ENCODE measurements around the gene PSMD11. TPM values are rescaled to one million over a fixed set of nuclear protein-coding genes. Genes with fewer than 3 reads are reported as not detected.
"Not testable (repeated sequence)": the region's sequence is repeated elsewhere in the genome, so short reads cannot be mapped to it uniquely, and the experiment has no call there.

Gene PSMD11
- 130 and 152 TPM in 2 replicates for total RNA-seq

DNA sequence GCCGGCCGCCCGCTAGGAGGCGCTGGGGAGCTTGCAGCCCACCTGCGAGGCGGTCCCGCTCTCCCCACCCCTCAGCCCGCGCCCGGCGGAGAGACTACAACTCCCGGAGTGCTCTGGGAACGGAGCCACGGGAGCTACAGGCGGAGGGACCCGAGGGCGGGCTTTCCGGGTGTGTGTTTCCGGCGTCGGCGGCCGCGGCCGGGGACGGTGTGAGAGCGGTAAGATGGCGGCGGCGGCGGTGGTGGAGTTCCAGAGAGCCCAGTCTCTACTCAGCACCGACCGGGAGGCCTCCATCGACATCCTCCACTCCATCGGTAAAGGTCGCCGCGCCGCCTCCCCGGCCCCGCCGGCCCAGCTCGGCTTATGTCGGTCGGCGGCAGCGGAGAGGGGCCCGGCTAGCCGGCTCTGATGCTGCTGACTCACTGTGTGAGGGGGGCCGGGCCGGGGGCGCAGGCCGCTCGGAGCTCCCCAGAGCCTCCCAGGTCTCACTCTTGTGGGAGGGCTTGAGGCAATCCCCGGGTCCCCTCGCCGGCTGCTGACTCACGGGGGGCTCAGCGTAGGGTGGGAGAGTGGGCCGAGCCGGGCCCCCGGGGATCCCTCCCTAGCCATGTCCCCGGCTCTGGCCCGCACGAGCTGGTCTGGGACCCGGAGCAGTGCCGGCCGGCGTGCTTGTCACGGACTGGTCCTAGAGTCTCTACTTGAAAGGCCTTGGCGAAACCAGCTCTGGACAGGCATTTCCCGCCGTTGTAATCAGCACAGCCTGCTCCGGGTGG is at the start of gene PSMD11:
Gene PSMD11, plus strand, starts transcription at position 210 of the 773 bp plus-strand sequence. Its CDS starts 14 bp downstream, at position 224.
- DNase-seq: peak; percentile 98

- DNase-seq: no peak
These were observed 48.0 kb upstream of the PSMD11 start for GRCh38 chr17:32396343-32396742.

DNA sequence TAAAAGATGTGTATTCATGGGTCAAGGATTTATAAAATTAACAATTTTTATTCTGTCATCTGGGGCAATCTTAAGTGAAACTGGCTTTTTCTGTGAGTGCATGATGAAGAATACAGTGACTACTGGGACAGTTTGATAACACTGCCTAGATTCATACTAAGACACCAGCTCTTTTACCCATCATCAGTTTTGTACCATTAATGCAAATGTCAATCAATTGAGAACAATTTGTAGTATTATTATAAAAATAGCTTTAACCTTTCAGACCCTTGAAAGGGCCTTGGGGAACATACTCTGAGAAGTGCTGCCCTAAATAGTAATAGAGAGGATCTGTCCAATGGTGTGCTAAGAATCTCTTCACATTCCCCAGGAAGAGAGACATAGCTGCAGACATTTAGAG is 45.4 kb upstream of the PSMD11 start:
- DNase-seq: no peak

DNA sequence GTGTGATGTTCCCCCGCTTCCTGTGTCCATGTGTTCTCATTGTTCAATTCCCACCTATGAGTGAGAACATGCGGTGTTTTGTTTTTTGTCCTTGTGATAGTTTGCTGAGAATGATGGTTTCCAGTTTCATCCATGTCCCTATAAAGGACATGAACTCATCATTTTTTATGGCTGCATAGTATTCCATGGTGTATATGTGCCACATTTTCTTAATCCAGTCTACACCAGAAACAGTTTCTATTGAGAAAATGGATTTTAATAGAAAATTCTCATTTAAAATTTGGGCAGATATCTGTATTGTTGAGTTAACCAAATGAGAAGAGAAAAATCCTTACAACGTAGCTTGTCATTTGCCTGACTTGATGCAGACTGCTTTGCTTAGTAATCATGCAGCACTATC is 34.2 kb upstream of the PSMD11 start:
- DNase-seq: not testable (repeated sequence)

DNA sequence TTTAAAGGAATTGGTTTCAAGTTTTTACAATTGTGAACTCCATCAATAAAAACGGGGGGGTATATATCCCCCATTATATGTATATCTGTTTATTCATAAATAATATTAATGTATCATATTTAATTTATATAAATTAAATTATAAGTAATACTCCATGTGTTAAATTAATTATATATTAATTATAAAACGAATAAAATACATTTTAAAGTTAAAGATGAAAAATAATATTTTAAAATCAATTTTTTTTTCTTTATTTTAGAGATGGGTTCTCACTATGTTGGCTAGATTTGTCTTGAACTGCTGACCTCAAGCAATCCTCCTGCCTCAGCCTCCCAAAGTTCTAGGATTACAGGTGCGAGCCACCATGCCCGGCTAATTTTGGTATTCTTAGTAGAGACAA is 17.4 kb upstream of the PSMD11 start:
- DNase-seq: no peak

DNA sequence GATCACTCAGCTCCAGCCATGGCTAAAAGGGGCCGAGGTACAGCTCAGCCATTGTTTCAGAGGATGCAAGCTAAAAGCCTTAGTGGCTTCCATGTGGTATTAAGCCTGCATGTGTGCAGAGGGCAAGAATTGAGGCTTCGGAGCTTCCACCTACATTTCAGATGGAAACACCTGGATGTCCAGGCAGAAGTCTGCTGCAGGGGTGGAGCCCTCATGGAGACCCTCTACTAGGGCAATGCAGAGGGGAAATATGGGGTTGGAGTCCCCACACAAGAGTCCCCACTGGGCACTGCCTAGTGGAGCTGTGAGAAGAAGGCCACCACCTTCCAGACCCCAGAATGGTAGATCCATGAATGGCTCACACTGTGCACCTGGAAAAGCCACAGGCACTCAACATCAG is 14.7 kb upstream of the PSMD11 start:
- no peak for DNase-seq

GRCh38 chr17:32440722-32441121 is 3.6 kb upstream of the PSMD11 start:
- no peak for DNase-seq

- DNase-seq: no peak
These were observed 2.4 kb upstream of the PSMD11 start for GRCh38 chr17:32441886-32442285.

DNA sequence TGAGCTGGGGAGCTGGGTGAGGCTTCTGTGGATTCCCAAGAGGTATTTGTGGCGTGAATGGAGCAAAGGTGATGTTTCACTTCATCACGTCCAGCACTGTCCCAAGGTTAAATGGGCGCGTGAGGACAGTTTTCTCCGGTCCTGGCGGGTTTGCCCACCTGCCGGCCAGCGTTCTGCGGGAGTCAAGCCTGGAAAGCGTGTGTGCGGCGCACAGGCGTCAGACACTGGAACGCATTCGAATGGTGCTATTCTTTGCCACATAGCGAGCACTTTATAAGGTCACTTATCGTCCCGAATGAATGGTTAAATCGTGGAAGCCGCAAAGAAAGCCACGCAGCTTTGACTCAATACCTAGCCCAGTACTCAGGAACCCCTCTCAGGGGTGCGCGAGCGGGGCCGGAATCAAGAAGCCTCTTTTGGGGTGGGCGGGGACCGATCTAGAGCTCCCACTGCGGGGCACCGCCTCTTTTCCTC is 446 bp upstream of the PSMD11 start:
- DNase-seq: no peak

GRCh38 chr17:32445074-32445415 is 735 bp downstream of the PSMD11 start:
- peak; percentile 79 for DNase-seq

GRCh38 chr17:32445497-32445896 is 1.2 kb downstream of the PSMD11 start:
- no peak for DNase-seq

DNA sequence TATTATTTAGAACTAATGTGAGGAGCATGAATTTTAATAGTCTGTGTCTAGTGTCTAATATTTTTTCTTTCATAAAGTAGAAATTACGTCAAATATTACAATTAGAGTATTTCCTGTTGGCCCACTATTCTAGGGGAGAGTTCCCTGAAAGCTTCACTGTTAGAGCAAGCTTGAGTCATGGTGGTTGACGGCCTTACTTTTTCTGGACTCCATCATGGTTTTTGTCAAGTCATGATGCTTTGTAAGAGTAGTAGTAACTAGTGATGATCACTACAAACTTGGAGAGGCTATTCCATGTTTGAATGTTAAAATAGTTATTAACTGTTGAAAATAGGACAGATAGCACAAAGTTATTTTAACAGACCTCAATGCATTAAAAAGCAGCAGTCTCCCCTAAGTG is 1.7 kb downstream of the PSMD11 start:
- peak; percentile 42 for DNase-seq

GRCh38 chr17:32446949-32447348 is 2.6 kb downstream of the PSMD11 start:
- DNase-seq: no peak

DNA sequence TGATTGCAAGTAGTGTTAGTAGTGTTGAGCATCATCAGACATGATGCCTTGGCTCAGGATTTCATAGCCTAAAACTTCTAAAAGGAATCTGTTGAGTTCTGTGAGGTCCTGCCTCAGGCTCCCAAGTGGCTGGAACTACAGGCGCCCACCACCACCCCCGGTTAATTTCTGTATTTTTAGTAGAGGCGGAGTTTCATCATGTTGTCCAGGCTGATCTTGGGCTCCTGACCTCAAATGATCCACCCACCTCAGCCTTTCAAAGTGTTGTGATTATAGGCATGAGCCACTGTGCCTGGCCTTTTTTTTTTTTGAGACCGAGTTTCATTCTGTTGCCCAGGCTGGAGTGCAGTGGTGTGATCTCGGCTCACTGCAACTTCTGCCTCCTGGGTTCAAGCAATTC is 5.7 kb downstream of the PSMD11 start:
- DNase-seq: no peak

DNA sequence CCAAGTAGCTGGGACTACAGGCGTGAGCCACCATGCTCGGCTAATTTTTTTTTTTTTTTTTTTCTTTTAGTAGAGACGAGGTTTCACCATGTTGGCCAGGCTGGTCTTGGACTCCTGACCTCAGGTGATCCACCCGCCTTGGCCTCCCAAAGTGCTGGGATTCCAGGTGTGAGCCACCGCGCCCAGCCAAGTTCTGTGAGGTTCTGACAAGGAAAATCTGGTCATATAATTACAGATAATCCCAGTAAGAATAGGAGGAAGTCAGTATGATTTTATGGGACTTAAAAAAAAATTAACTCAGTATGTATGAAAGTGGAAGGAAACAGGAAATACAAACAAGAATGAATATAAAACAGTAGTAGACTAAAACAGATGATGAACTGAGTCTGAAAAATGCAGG is 6.1 kb downstream of the PSMD11 start:
- DNase-seq: not testable (repeated sequence)

DNA sequence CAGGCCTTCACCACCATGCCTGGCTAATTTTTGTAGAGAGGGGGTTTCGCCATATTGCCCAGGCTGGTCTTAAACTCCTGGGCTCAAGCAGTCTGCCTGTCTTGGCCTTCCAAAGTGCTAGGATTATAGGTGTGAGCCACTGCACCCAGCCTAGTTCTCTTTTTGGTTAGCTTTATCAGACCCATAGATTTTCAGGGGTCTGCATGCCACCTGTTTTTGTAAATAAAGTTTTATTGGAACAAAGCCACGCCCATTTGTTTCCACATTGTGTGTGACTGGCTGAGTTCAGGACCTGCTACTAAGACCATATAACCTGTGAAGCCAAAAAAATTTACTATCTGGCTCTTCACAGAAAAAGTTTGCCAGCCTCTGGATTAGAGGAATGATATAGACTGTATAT is 7.6 kb downstream of the PSMD11 start:
- DNase-seq: no peak

- DNase-seq: no peak
These were observed 8.0 kb downstream of the PSMD11 start for GRCh38 chr17:32452281-32452680.

GRCh38 chr17:32453370-32453769 is 9.1 kb downstream of the PSMD11 start:
- no peak for DNase-seq

- DNase-seq: no peak
These were observed 14.1 kb downstream of the PSMD11 start for GRCh38 chr17:32458371-32458770.

DNA sequence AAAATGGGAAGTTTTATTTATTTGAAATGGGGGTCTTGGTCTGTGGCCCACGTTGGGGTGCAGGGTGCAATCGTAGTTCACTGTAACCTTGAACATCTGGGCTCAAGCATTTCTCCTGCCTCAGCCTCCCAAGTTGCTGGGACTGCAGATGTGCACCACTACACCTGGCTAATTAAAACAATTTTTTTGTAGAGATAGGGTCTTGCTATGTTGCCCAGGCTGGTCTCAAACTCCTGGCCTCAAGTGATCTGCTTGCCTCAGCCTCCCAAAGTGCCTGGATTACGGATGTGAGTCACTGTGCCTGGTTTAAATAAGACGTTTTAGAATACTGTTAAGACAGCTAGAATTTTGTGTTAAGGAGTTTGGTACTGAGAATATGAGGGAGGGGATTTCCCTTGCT is 15.7 kb downstream of the PSMD11 start:
- DNase-seq: no peak

GRCh38 chr17:32461498-32461852 is 17.2 kb downstream of the PSMD11 start:
- no peak for DNase-seq

GRCh38 chr17:32461853-32462617 is 17.7 kb downstream of the PSMD11 start:
- peak; percentile 81 for DNase-seq

DNA sequence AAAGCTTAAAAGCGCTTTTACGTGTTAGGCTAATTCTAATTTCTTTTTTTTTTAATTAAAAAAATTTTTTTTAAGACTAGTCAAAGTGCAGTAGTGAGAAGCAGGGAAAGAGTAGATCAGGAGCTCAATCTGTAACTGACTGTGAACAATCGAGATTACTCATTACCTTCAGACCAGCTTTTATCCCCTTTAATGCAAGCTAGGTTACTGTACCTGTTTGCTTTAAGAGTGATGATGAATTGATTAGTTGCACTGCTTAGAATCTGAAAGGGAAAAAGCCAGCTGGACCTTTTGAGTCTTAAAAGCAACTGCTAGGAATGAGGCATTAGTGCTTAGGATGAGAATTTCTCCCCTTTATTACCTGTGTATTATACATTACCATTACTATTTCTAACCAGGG is 19.0 kb downstream of the PSMD11 start:
- no peak for DNase-seq

- DNase-seq: no peak
These were observed 20.1 kb downstream of the PSMD11 start for GRCh38 chr17:32464374-32464773.
